Measurements from ENCODE around the gene TBX21.
A peak's percentile ranks its signal among the peaks of the same experiment; 100 is the strongest.

TBX21 gene, protein sequence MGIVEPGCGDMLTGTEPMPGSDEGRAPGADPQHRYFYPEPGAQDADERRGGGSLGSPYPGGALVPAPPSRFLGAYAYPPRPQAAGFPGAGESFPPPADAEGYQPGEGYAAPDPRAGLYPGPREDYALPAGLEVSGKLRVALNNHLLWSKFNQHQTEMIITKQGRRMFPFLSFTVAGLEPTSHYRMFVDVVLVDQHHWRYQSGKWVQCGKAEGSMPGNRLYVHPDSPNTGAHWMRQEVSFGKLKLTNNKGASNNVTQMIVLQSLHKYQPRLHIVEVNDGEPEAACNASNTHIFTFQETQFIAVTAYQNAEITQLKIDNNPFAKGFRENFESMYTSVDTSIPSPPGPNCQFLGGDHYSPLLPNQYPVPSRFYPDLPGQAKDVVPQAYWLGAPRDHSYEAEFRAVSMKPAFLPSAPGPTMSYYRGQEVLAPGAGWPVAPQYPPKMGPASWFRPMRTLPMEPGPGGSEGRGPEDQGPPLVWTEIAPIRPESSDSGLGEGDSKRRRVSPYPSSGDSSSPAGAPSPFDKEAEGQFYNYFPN

DNA sequence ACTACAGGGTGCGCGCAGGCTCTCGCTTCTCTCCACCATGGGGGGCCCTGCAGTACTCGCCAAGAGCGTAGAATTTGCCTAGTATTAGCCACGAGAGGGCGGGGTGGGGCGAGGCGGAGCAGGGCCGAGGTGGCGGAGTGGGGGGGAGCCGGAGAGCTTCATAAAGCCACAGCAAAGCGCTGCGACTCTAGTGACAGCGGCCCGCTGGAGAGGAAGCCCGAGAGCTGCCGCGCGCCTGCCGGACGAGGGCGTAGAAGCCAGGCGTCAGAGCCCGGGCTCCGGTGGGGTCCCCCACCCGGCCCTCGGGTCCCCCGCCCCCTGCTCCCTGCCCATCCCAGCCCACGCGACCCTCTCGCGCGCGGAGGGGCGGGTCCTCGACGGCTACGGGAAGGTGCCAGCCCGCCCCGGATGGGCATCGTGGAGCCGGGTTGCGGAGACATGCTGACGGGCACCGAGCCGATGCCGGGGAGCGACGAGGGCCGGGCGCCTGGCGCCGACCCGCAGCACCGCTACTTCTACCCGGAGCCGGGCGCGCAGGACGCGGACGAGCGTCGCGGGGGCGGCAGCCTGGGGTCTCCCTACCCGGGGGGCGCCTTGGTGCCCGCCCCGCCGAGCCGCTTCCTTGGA, at the start of gene TBX21:
TSS of gene TBX21 (plus strand) at position 190 of the 627 bp plus-strand sequence. CDS start at position 409, 219 bp downstream.
- no peak for DNase-seq

DNA sequence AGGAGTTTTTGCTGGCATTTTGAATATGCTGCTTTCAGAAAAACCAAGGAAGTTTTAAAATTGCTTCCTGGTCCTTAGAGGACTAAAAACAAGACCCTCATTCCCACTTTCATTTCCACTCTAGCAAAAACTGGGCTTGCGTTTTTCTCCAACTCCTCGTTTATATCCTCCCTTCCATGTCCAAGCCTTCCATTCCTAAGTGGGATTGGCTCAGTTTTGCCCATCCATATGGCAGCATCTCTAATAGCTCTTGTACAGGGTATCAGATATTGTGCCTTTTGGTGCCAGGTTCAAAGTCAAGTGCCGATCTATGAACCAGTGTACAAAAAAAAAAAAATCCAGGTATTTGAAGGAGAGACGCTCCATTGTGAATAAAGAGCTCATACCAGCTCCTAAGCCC, 49.0 kb upstream of the TBX21 start:
- DNase-seq, result no peak

DNA sequence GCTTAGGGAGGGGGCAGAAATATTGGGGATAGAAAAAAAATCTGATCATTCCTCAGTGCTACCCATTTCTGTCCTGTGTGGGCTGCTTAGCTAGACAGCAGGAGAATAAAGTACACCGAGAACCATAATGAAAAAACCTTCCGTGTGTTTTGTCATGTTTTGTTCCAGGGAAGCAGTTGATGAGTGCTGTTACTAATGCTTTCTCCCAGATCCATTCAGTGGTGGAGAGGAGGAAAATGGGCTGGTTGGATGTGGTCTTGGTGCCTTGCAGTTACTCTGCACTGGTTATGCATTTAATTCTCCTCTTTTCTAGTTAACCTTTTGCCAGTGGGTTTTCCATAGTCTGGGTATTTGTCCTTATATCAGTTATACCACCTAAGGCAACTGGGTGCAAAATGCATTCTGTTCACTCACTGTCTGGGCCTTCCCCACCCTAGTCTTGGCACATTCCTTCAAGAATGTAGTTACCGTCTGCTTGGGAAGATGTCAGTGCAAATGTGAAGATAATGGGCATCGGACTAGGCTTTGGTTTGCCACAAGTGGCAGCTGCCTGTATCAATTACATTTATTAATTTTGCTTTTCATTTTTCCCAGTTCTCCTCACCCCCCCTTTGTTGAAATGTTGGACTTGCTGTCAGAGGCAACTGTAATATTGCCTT, 48.4 kb upstream of the TBX21 start:
- DNase-seq, result no peak

DNA sequence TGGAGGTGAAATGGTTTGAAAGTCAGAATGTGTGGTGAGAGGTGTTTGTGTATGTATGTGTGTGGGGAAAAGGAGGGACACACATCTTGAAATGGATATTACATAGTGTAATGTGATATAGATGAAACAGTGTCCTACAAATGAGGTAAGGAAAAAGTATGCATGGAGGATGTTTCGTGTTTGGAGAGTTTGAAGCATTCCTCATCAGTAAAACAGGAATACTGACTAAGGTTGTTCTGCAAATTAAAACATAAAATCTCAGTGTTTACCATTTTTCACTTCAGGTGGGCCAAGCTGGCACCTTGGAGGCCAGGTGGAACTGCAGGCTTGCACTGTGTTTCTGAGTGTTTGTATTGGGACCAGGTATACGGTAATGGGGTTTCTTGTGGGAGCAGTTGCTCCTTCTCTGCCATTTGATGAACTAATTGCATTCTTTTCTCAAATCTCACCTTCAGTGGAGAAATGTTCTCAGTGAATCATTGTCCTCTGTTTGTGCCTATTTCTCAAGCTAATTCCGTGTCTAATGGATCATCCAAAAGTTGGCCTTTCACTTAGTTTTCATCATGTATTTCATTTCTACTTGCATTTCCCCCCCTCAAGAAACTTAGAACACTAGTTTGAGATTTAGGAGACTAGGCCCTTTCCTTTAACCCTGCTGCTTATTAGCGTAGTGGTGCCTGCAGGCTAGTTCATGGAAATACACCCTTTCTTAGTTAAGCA, 47.3 kb upstream of the TBX21 start:
- no peak for DNase-seq

DNA sequence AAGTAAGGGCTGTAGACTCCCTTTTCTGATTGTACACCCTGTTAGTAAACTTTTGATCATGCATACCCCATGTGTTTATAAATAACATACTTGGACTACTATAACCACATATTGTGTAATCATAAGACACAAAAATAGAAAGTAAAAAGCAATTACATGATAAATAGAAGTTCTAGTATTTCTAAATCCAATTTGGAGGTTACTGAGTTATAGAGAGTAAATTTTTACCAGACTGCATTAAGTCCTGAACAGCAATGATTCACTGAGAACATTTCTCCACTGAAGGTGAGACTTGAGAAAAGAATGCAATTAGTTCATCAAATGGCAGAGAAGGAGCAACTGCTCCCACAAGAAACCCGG, 46.8 kb upstream of the TBX21 start:
- DNase-seq, result no peak

DNA sequence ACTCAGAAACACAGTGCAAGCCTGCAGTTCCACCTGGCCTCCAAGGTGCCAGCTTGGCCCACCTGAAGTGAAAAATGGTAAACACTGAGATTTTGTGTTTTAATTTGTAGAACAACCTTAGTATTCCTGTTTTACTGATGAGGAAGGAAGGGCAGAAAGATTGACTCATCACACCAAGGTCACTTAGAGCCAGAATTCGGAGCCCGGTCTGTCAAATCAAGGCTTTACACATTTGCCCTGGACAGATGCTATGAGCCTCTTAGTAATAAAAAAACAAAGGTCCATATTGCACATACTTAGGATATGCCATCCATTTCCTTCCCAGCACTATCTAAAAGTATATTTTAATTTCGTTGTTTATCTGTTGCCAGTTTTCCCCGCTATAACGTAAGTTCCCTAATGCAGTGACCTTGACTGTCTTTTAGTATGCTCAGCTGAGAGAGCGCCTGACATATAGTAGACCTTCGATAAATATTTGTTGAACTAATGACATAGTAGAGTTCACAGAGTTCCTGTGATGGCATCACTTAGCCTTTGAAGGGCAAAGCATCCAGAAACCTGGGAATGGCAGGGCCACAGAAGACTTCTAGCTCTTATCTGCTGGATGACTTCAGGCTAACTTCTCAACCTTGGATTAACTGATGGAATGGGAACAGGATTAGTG, 46.2 kb upstream of the TBX21 start:
- no peak for DNase-seq

DNA sequence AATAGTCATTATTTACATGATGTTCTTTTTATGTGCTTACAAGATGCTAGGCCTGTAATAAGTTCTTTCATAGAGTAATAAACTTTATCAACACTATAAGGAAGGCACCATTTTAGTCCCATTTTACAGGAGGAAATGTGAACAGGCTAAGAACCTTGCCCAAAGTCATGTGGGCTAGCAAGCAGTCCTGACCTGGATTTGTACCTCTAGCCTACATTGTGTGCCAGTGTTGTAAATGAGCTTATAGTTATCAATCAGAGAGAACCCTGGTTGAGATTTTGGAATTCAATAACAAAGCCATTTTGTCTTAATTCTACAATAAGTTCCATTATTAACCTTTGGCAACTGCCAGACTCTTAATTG, 45.7 kb upstream of the TBX21 start:
- DNase-seq, result no peak

DNA sequence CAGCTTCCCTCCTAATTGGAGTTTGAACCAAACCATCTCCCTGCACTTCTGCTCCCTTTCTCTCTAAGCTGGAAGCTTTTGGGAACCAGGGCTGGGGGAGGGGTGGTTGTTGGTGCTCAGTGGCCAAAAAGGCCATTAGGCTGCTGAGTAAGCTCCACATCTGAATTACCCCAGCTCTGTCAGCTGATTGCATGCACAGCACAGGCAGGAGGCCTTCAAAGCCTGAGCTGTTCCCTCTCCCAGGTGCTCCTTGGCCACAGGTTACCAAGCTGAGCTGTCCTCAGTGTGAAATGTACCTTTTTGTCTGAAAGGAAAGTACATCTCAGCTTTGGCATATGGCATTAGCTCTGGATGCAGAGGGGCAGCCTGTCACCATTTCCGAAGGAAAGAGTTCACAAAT, 45.3 kb upstream of the TBX21 start:
- DNase-seq, result peak in 3 of 14 donors; percentile 17 to 51 (median 30)

DNA sequence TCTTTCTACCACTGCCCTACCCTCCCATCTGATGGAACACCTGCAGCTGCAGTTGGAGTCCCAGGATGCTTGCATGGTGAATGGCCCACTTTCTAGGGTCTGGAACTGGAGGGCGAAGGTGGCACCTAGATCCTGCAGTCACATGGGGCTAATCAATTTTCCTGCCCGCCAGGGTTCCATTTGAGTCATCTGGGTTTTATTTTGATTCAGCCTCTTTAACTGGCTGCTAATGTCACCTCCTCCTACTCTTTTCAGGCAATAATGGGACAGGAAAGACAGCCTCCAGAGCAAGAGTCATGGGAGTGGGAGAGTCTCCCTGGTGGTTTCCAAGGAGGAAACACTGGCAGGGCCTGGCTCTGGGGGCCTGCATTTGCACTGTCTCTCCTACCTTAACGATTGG, 42.9 kb upstream of the TBX21 start:
- DNase-seq, result no peak

DNA sequence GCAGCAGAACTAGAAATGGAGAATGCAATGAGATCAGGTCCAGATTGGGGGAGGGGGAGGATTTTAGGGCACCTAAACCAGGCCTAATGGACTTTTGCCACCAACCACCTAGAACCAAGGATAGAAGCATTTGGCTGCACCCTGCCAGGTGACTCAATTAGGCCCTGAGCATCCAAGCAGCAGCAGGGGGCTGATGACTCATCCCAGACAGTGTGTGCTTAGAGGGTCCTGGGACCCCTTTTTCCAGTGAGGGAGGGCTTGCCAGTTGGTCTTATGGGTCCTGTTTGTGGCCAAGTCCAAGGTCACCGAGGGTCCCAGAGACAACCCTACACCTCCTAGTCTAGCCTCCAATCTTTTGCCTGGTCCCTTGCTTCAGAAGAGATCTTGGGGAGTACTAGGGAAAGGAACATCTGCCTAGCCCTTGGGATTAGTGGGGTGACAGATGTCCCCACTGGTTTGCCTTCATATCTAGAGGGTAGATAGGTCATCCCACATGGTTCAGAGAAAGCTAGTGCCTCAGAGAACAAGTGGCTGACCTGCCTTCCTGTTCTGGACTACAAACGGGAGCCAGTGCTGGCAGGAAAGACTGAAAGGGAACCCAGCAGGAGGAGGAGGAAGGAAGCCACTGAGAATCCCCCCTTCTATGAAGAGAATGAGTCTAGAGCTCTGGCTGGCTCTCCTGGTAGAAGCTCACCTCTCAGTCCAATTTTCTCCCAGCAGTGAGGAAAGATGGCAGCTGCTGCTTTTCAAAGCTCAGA, 40.7 kb upstream of the TBX21 start:
- DNase-seq, result no peak

DNA sequence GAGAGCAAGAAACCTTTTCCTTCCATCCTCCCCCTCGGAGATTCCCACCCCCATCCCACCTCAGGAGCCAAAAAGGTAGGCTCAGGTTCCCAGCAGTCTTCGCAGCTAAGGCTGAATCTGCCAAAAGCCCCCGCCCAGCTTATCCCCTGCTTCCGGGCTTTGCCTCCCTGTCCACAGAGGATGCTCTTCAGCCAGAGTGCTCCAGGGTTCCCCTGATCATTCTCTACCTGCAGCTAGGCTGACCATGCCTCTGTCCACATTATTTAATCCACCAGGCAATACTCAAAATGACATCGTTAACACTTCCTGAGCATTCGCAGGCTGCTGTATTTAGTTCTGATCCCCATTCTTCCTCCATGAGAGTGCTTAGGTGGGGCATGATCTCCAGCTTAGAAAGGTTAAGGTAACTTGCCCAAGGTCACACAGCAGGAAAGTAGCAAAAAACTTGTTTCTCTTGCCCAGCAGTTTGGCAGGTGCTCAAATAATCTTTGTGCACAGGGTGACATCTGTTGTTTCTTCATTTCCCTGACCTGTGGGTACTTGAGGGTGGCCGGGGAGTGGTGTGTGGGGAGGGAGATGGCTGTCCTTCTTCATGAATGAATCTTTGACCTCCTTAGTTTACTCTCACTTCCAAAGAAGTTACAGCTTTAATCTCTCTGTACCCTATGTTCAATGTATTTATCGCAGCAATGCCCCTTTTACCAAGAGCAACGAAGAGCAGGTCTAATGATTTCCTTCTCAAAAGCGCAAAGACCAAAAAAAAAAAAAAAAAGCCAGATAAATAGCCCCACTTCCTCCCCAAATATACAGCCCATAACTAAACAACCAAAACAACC, 39.9 kb upstream of the TBX21 start:
- no peak for DNase-seq

DNA sequence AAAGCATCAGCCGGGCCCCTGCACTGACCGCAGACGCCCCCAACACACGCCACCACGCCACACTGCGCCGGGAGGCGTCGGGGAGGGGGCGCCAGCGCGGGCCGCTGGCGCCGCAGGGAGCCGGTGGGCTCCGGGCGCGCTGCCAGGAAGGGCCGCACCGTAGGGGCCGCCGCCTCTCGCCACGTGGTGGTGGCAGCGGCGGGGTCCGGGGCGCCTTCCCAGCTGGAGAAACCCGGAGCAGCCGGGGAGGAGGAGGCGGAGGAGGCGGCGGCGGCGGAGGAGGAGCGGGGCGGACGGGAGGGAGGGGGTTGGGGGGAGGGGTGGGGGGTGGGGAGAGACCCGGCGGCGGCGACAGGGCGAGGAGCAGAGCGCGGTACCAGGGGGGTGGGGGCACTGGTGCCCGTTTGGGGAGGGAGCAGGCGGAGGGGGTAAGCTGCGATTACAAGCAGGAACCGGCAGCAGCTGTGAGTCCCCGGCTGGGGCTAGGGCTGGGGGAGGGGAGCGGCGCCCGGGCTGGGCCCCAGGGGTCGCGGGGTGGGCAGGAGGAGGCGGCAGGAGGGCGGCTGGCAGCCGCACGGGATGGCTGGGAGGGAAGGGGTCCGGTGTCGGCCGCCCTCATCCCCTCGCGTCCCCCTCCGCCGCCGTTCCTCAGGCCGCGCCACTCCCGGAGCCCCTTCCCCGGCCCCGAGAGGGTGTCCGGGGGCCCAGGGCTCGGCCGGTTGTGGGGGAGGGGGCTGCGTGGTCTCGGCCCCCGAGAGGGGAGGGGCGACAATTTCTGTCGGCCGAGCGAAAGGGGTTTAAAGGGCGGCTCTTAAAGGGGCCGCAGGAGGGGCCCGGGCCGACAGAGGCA, 39.1 kb upstream of the TBX21 start, which contains the start of gene TBKBP1:
TSS of gene TBKBP1 (plus strand) at position 431 of the 850 bp plus-strand sequence. CDS start 1,952 bp downstream, outside the sequence.
- DNase-seq, result peak in 3 of 14 donors; percentile 34 to 67 (median 53)

DNA sequence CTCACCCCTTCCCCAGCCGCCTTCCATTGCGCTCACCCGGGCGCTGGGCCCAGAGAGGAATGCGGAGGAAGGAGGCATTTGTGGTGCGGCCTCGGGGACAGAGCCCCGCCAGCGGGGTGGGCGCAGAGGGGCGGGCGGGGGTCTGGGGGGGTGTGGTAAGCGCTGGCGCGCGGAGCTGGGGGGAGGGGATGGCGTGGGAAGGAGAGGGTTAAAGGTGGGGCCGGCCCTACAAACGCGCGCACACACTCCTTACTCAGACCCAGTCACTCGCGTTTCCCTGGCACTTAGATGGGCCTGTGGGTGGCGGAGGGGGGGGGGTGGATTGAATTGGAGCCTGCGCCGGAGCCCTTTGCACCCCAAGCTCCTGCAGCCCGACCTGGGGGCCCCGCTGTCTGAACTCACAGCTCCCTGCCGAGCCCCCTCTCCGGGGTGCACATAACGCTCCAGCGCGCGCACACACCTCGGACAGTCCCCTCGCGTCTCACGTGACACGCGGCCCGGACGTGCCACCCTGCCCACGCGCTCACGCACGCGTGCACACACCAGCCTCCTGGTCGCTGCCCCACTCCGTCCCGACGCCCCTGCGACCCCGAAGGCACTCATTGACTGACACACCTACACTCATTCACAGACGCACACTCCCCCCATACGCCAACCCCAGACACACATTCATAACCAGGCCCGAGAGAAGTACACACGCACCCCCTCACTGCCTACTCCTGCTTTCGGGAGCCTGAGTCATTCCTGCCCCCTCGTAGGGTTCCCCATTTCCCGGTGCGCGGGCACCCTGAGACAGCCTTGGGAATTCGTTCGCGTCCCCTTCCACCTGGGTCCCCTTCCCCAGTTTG, 38.2 kb upstream of the TBX21 start:
- peak in 5 of 14 donors; percentile 12 to 62 (median 53) for DNase-seq

DNA sequence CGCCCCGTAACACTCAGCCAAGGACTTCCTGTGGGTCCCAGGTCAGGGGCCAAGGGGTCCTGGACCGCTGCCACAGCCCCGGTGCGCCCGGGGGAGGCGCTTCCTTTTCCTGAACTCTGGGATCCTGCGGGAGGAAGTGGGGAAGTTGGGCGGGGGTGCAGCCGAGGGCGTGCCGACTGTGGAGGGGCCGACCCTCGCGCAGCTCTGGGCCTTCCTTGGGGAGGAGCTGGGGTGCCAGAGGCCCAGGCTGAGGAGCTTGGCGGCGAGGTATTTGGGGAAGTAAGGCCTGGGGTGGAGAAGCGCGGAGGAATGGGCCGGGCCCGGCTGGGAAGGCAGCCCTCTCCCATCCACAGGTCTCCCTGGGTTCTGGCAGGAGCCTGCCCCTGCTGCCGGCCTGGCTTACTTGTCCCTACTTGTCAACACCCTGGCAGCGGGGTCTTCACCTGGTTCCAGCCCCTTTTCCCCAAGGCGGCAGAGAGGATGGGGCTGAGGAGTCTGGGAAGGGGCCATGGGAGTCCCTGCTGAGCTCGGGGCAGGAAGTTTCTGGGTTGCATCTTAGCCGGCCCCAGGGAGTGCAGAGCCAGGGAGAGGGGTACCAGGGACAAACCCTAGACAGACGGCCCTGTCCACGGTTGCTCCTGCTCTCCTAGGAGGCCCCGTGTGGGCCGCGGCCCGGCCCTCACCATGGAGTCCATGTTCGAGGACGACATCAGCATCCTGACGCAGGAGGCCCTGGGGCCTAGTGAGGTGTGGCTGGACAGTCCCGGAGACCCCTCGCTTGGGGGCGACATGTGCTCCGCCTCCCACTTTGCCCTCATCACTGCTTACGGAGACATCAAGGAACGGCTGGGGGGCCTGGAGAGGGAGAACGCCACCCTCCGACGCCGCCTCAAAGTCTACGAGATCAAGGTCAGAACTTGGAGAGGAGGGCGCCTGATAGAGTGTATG, 37.3 kb upstream of the TBX21 start:
- DNase-seq, result no peak

DNA sequence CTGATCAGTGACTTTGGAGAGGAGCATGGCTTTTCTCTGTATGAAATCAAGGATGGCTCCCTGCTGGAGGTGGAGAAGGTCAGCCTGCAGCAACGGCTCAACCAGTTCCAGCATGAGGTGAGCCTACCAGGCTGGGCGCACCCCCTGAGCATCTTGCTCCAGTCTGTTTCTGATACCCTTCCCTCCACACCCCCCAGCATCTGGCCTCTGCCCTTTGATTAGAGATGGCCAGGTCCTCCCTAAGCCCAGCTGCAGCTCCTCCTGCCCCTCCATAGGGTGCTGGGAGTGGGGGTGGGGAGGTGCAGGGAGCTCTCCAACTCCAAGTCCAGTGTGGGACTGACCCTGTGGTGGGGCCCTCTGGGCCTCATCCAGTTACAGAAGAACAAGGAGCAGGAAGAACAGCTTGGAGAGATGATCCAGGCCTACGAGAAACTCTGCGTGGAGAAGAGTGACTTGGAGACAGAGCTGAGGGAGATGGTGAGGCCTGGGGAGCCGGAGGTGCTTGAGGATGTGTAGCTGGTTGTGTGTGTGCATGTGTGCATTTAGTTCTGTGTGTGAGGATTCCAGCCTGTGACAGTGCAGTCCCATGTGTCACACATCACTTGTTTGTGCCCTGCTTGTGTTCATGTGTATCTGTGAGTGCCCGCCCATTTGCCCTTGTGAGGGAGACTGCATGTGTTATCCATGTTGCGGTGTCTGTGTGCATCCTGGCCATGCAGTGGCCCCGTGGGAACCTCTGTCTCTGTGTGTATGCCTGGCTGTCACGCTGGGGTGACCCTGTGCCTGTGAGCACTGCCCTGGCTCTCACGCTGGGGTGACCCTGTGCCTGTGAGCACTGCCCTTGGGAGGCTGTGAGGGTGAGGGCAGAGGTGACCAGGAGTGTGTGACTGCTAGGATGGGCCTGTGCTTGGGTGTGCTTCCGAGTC, 36.1 kb upstream of the TBX21 start:
- no peak for DNase-seq
